GM12892 (cell line): Measurements from ENCODE around the gene ZCCHC7.

Experiments used
- POLR2A ChIP-seq: IDR thresholded peaks from 2 replicates; pipeline ENCODE4 v1.6.1; 2011; ENCODE audit warnings: low read depth, low read length, control low read depth
- TAF1 ChIP-seq: IDR thresholded peaks from 2 replicates; pipeline ENCODE4 v1.6.1; 2011; ENCODE audit warnings: low read depth, mild to moderate bottlenecking, control low read depth, low read length, borderline replicate concordance

DNA sequence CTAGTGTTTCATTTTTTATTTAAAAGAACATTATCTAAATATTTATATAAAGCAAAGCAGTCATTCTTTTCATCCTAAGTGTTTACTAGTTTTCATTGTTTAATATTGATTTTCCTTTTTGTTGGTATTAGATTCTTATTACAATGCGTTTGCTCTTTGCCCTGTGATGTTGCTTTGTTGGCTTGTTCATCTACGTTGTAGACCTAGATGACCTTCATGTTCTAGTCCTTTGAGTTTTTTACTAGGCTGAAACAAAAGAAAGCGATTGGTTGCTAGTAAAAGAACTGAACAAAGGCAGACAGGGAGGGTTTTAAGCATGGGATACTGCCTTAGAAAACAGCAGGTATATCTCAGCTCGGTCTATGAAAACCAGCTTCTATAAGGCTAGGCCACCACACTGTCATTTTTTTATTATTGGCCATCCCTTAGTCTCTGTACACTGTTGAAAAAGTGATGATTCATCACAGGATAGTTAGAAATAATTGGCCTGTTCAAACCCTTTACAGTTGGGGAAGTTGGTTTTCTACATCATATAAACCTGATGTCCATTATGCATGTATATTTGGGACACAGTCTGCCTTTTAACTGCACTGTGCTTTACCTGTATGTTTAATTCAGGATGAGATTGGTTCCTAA is 119.0 kb downstream of the ZCCHC7 start:
- TF ChIP-seq POLR2A (no peak), TAF1 (no peak)
